Measurements from ENCODE around the gene STK24.
"Not testable (repeated sequence)": the region's sequence is repeated elsewhere in the genome, so short reads cannot be mapped to it uniquely, and the experiment has no call there.

Gene STK24

GRCh38 chr13:98438246-98439125 is 138.4 kb downstream of the STK24 start:
- no peak for DNase-seq (ENCODE audit: low read depth in 2 of 2)

DNA sequence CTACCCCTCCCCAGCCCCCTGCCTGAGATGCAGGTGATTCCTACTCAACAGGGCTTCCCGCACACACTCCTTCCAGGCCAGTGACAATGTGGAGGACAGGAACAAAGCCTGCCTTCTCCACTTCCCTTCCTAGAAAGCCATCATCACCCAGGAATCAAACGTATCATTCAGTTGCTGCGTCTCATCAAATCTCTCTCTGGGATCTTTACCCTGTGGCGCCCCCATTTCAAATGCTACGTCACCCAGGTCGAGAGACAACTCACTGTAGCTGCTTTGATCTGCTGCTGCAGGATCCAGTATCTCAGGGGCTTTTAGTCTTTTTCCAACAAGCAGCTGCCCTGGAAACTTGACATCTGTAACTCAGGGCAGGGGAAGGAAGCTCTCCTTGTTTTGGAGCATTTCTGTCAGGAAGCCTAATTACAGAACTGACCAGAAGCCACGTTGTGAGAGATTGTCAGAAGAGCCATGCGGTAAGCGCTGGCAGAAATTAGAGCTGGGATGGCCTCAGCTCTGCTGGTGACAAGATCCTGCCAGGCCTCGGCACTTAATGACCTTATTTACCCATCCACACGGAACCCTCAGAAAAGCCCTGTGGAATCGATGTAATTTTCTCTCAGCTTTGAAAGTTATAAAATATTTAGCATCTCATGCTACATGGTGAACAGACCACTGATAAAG is 140.5 kb downstream of the STK24 start:
- no peak for DNase-seq (ENCODE audit: low read depth in 2 of 2)

GRCh38 chr13:98435376-98435775 is 141.5 kb downstream of the STK24 start:
- no peak for DNase-seq (ENCODE audit: low read depth in 2 of 2)

DNA sequence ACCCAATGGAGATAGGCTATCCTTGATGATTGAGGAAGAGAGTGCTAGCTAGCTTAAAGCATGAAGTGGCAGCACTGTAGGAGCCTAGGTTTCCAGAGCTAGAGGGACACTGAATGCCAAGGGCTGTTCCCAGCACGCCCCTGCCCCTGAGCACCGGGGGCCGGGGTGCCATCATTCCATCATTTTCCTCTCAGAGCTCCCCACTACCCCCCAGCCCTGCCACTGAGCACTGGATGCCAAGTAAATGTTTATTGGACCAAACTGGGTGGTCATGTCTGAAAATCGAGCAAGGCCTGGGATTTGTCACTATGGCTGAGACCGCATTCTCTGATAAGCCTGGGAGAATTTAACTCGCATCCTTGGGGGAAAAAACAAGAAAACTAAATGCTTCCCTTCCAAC is 142.8 kb downstream of the STK24 start:
- DNase-seq (ENCODE audit: low read depth in 2 of 2) = no peak

- no peak for DNase-seq (ENCODE audit: low read depth in 2 of 2)
Observed at GRCh38 chr13:98433654-98434053, 143.3 kb downstream of the STK24 start.

GRCh38 chr13:98432638-98433037 is 144.3 kb downstream of the STK24 start:
- no peak for DNase-seq (ENCODE audit: low read depth in 2 of 2)

- DNase-seq (ENCODE audit: low read depth in 2 of 2) = no peak
Observed at GRCh38 chr13:98429977-98430736, 146.8 kb downstream of the STK24 start.

DNA sequence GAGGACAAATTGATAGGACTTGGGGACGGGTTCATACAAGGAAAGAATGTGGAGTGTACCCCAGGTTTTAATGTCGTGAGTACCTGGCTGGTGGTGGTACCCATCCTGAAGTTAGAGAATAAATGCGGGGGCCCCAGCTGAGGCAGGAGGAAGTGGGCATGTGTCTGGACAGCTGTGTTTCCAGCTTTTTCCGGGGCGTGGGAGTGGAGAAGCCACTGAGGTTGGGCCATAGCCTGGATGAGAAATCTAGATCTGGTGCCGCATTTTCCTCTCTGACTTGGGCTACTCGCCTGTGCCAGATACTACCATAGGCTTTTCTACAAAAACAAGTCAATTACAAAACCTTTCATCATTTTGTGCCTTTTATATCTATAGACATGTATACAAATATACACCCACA is 147.4 kb downstream of the STK24 start:
- no peak for DNase-seq (ENCODE audit: low read depth in 2 of 2)

DNA sequence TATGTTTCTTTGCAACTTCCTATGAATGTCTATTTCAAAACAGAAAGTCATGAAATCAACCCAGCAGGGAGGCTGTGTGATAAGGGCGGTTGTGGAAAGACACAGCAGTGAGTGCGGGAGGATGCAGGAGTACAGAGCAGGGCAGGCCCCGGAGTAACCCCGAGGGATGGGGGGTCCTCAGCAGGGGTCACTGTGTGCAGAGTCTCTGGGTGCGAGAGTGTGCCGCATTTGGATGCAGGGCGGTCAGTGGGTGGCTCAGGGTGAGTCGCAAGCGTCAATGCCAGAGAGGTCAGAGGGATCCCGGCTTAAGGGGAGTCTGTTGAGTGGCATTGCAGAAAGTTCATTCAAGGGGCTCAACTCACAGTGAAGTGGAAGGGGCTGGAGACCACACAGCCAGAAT is 147.8 kb downstream of the STK24 start:
- DNase-seq (ENCODE audit: low read depth in 2 of 2) = no peak

- no peak for DNase-seq (ENCODE audit: low read depth in 2 of 2)
Observed at GRCh38 chr13:98428256-98428966, 148.5 kb downstream of the STK24 start.

GRCh38 chr13:98427331-98427995 is 149.4 kb downstream of the STK24 start:
- DNase-seq (ENCODE audit: low read depth in 2 of 2) = no peak

- no peak for DNase-seq (ENCODE audit: low read depth in 2 of 2)
Observed at GRCh38 chr13:98423417-98423816, 153.5 kb downstream of the STK24 start.

GRCh38 chr13:98422046-98422445 is 154.9 kb downstream of the STK24 start:
- no peak for DNase-seq (ENCODE audit: low read depth in 2 of 2)

DNA sequence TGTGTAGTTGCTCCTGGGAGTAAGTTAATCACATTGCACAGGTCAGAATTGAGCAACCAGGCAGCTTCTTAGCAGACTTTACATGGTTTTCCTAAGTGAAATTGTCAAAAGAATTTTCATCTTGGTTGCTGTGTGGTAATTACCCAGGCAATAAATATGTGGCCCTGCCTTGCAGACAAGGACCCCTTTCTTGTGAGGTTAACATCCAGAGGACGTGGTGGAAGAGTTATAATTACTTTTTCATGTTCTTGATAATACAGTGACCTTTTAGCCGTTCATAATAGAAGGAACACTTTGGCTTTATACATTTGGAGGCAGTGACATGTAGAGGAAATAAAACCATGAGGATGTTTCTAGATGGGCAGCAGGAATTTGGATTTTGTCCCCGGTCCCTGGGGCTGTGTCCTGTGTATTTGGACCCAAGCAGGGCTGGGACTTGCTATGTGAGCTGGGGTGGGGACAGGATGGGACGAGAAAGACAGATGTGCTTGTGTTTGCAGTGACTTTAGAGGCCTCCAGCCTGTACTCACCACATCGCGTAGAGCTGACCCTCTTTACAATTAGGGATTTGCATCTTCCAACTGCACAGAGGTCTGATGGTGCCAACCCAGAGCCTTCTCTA is 156.2 kb downstream of the STK24 start:
- DNase-seq (ENCODE audit: low read depth in 2 of 2) = no peak

GRCh38 chr13:98419786-98420553 is 156.9 kb downstream of the STK24 start:
- DNase-seq (ENCODE audit: low read depth in 2 of 2) = no peak

DNA sequence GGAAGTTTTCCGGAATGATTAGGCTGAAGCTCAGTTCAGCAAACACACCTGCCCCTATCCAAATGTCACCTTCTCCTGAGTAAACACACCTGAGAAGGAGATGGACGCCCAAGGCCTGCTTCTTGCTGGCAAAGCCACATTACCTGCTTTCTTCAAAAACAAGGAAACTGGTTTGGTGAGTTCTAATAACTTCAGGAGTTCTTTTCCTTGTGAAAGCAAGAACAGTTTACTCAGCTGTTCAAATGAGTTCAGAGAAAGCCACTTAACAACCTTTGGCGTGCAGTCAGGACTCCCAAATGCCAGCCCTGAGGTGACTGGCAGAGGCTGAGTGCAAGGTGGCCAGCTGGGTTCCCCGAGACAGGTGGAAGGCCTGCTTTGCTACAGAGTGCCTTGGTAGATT is 160.5 kb downstream of the STK24 start:
- no peak for DNase-seq (ENCODE audit: low read depth in 2 of 2)

DNA sequence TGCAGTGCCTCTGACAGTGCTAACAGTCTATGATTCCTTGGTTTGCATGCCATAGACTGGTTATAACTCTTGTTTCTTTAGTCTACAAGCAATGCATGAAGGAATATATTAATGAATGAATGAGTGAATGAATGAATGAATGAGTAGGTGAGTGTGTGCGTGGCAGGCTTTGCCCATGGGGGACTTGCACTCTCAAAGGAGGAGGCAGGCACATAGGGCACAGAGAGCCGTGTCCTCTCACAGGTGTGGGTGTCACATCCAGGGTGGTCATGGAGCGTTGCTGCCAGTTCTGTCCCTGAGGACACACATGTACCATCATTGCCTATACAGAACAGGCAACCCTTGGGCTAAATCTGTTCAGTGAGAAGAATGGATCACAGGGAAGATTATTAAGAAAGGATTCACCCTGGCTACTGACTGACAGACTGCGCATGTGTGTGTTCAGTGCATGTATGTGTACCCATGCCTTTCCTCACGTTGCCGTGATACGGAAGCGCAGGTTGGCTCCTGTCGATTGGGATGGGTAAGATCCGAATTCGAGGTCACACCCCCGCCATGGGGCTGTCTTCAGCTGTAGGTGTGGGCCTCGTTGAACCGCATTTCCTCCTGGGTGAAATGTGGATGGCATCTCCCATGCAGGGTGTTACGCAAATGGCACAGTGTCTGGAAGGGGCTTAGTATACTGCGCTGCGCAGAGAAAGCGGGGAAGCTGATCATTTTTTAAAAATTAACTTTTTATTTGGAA is 161.4 kb downstream of the STK24 start:
- no peak for DNase-seq (ENCODE audit: low read depth in 2 of 2)

DNA sequence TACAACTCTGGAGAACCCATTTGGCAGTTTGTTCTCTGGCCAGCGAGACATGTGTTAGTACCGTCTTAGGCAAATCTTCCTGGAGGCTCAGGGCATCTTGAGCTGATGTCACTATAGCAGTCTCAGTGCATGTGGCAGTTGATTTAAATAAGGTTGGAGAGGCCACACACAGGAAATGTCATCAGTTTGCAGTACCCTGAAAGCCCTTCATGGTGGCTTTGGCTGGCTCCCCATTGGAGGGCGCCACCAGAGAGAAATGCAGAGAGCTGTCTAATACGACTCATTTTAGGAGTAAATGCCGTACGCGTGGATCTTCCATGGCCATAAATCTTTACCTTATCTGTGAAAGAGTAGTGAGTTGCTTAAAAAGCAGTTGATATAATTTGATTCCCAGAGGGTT is 163.1 kb downstream of the STK24 start:
- no peak for DNase-seq (ENCODE audit: low read depth in 2 of 2)

- DNase-seq (ENCODE audit: low read depth in 2 of 2) = not testable (repeated sequence)
Observed at GRCh38 chr13:98413278-98413677, 163.6 kb downstream of the STK24 start.
